Measurements from ENCODE around the gene CHAD.

DNA sequence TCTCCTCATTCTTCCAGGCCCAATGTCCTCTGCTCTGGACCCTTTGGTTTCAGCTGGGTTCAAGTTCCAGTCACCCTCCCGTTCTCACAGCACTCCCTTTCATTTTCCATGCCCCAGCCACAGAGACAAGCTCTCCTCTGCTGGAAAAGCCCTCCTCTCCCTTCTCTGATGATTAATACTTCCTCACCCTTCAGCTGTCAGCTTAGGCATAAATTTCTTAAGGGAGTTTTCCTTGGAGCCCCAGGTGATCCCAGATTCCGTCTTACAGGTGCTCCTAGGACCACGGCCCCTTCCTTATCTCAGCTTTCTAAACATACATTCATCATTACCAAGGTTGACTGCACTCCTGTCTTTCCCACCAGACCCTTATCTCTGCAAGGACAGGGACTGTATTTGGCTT, 10.4 kb downstream of the CHAD start:
- no peak for TF ChIP-seq POLR2A (IDR thresholded peaks at IDR 0.05)
- TF ChIP-seq, protein P1, sequence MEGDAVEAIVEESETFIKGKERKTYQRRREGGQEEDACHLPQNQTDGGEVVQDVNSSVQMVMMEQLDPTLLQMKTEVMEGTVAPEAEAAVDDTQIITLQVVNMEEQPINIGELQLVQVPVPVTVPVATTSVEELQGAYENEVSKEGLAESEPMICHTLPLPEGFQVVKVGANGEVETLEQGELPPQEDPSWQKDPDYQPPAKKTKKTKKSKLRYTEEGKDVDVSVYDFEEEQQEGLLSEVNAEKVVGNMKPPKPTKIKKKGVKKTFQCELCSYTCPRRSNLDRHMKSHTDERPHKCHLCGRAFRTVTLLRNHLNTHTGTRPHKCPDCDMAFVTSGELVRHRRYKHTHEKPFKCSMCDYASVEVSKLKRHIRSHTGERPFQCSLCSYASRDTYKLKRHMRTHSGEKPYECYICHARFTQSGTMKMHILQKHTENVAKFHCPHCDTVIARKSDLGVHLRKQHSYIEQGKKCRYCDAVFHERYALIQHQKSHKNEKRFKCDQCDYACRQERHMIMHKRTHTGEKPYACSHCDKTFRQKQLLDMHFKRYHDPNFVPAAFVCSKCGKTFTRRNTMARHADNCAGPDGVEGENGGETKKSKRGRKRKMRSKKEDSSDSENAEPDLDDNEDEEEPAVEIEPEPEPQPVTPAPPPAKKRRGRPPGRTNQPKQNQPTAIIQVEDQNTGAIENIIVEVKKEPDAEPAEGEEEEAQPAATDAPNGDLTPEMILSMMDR (IDR thresholded peaks at IDR 0.05), result no peak

Measured in adrenal gland (tissue), 5 donors.